CD4-positive, alpha-beta T cell (primary cell): ENCODE data around the gene NDE1. TPM values are rescaled to one million over a fixed set of nuclear protein-coding genes. Genes with fewer than 3 reads are reported as not detected.

ENCODE experiments used
- ATAC-seq: fragments of 200-7000 bp; cut with Tn5 transposase; one replicate; pipeline ENCODE4 v1.10.0; 2022; ENCODE audit warnings: mild to moderate bottlenecking; ENCODE audit not compliant: poor library complexity
- CTCF ChIA-PET: fragments of 350-600 bp; sonication (Branson Sonifier 250); formaldehyde crosslinking; loops from one replicate; lab custom pipeline; 2021; ENCODE audit warnings: antibody characterized with exemption, inconsistent platforms; lab: Charles Lee
- POLR2A ChIA-PET: fragments of 350-600 bp; sonication (Branson Sonifier 250); formaldehyde crosslinking; loops from one replicate; lab custom pipeline; 2021; ENCODE audit warnings: antibody characterized with exemption, inconsistent platforms; lab: Charles Lee
- DNase-seq, 14 experiments: peaks; one replicate each; pipeline ENCODE4 v3.0.0-alpha.2; 2013 to 2020; ENCODE audit warnings: mixed read lengths in 2 of 14
- H3K27ac ChIP-seq, 2 donors: one replicate each; pipeline versions ENCODE4 v1.5.1 to v1.7.0; 2013; ENCODE audit warnings: low read length in 2 of 2, low read depth in 1 of 2, mild to moderate bottlenecking in 1 of 2
- H3K27me3 ChIP-seq, 2 experiments: 1 replicate in 1 of 2; 2 replicates in 1 of 2; pipeline versions ENCODE4 v1.6.1 to v1.7.0; 2013; ENCODE audit warnings: low read length in 2 of 2, control low read depth in 1 of 2, mild to moderate bottlenecking in 1 of 2, moderate library complexity in 1 of 2; ENCODE audit not compliant: insufficient read depth in 2 of 2, control insufficient read depth in 1 of 2
- H3K36me3 ChIP-seq: one replicate; pipeline ENCODE4 v1.6.1; 2013; ENCODE audit warnings: low read length, control low read depth; ENCODE audit not compliant: insufficient read depth
- H3K4me1 ChIP-seq: one replicate; pipeline ENCODE4 v1.6.1; 2013; ENCODE audit warnings: low read length, control low read depth; ENCODE audit not compliant: insufficient read depth
- H3K4me3 ChIP-seq: one replicate; pipeline ENCODE4 v1.5.1; 2013; ENCODE audit warnings: mild to moderate bottlenecking, low read length, moderate library complexity
- H3K9me3 ChIP-seq, 2 experiments: 1 replicate in 1 of 2; 2 replicates in 1 of 2; pipeline versions ENCODE4 v1.6.1 to v1.7.0; 2013; ENCODE audit warnings: low read length in 2 of 2, mild to moderate bottlenecking in 2 of 2, control low read depth in 1 of 2, moderate library complexity in 1 of 2; ENCODE audit not compliant: control insufficient read depth in 1 of 2, insufficient read depth in 1 of 2
- H3K27ac Mint-ChIP-seq: one replicate; pipeline ENCODE4 v1.8.0; 2020; ENCODE audit warnings: mixed read lengths
- H3K27me3 Mint-ChIP-seq: one replicate; pipeline ENCODE4 v1.8.0; 2021; ENCODE audit warnings: mixed read lengths
- H3K36me3 Mint-ChIP-seq: one replicate; pipeline ENCODE4 v1.8.0; 2021; ENCODE audit warnings: low read depth, mixed read lengths
- H3K4me1 Mint-ChIP-seq: one replicate; pipeline ENCODE4 v1.8.0; 2021; ENCODE audit warnings: low read depth, mixed read lengths
- H3K4me3 Mint-ChIP-seq: one replicate; pipeline ENCODE4 v1.8.0; 2020; ENCODE audit warnings: mild to moderate bottlenecking, mixed read lengths
- H3K9me3 Mint-ChIP-seq: one replicate; pipeline ENCODE4 v1.8.0; 2020; ENCODE audit warnings: mixed read lengths
- CTCF ChIP-seq: fragments of 200-600 bp; IDR thresholded peaks from one replicate; pipeline ENCODE4 v1.8.0; 2022; ENCODE audit warnings: antibody characterized with exemption, mild to moderate bottlenecking
- intact Hi-C, 2 experiments: fragments of 100-400 bp; cut with DNase I in 1 of 2; cut with micrococcal nuclease in 1 of 2; formaldehyde crosslinking; loops; one replicate each; pipeline versions ENCODE4 v1.15.1 to v1.9.0; 2023 to 2025; cut with DNase I, micrococcal nuclease
- total RNA-seq, 174 experiments: library from RNA in 2 of 174; stranded (reverse) in 2 of 174; gene quantifications; one replicate each; pipeline ENCODE4 v1.2.3 and lab custom pipeline; 2021 to 2026

Gene NDE1
- total RNA-seq, 2 experiments from 2014 or later = 96.6 to 106 TPM

GRCh38 chr16:15658556-15658955 is 8.5 kb downstream of the NDE1 start:
- H3K4me3 Mint-ChIP-seq = peak overlapping the region; percentile 76
- Histone ChIP-seq H3K27ac (peak overlapping the region; percentile 40 to 49), H3K27me3 (no peaks in the 10 kb centered on the region), H3K4me1 (peaks cover 59% of the 10 kb centered on the region), H3K9me3 (no peaks in the 10 kb centered on the region), H3K4me3 (no peak overlapping the region), H3K36me3 (peaks cover 38% of the 10 kb centered on the region)
- ChIA-PET CTCF (interaction anchor here (0.9 to 1.4 kb wide), 2 partner anchors 16 to 23 kb away, joined by 5 read pairs; partner anchors contain the start of gene MARF1), POLR2A (interaction anchor here (1.1 to 4.5 kb wide), 4 partner anchors 11 to 19 kb away, joined by 3 to 28 read pairs (median 8); partner anchors contain the start of gene MARF1)
- no peaks in the 10 kb centered on the region for H3K27me3 Mint-ChIP-seq
- ATAC-seq (no peak), DNase-seq (no peak)
- H3K9me3 Mint-ChIP-seq = no peaks in the 10 kb centered on the region
- H3K27ac Mint-ChIP-seq = peak overlapping the region; percentile 90
- peaks cover 57% of the 10 kb centered on the region for H3K36me3 Mint-ChIP-seq
- intact Hi-C loops = no loop called here
- no peak for TF ChIP-seq CTCF
- H3K4me1 Mint-ChIP-seq = peaks cover 68% of the 10 kb centered on the region

GRCh38 chr16:15660203-15660601 is 10.2 kb downstream of the NDE1 start:
- TF ChIP-seq CTCF = no peak
- intact Hi-C loops = no loop called here
- H3K27me3 Mint-ChIP-seq = no peaks in the 10 kb centered on the region
- H3K4me1 Mint-ChIP-seq = peaks cover 61% of the 10 kb centered on the region
- peaks cover 43% of the 10 kb centered on the region for H3K36me3 ChIP-seq
- no peak overlapping the region for H3K4me3 ChIP-seq
- H3K27me3 ChIP-seq = no peaks in the 10 kb centered on the region
- peak overlapping the region; percentile 90 for H3K27ac Mint-ChIP-seq
- peaks cover 66% of the 10 kb centered on the region for H3K36me3 Mint-ChIP-seq
- no peak for ATAC-seq
- H3K4me3 Mint-ChIP-seq = no peak overlapping the region
- H3K9me3 ChIP-seq = no peaks in the 10 kb centered on the region
- CTCF ChIA-PET = interaction anchor here (0.5 to 3.1 kb wide), 2 partner anchors 17 to 1140 kb away, joined by 3 to 11 read pairs; partner anchors contain the start of gene MARF1
- H3K27ac ChIP-seq = no peak overlapping the region
- H3K4me1 ChIP-seq = peaks cover 48% of the 10 kb centered on the region
- H3K9me3 Mint-ChIP-seq = no peaks in the 10 kb centered on the region
- POLR2A ChIA-PET = interaction anchor here (4.5 kb wide), 1 partner anchor 17 kb away, joined by 28 read pairs; the partner anchor contains the start of gene MARF1
- no peak for DNase-seq

- H3K4me3 ChIP-seq = no peak overlapping the region
- H3K4me1 ChIP-seq = peaks cover 16% of the 10 kb centered on the region
- no peak overlapping the region for H3K4me3 Mint-ChIP-seq
- intact Hi-C loops = no loop called here
- no peaks in the 10 kb centered on the region for H3K27me3 ChIP-seq
- ATAC-seq (no peak), DNase-seq (no peak)
- H3K36me3 ChIP-seq = peaks cover 76% of the 10 kb centered on the region
- no peaks in the 10 kb centered on the region for H3K27me3 Mint-ChIP-seq
- peak overlapping the region in 1 of 2 donors; percentile 9 for H3K27ac ChIP-seq
- H3K9me3 Mint-ChIP-seq = no peaks in the 10 kb centered on the region
- H3K9me3 ChIP-seq = no peaks in the 10 kb centered on the region
- peaks cover 76% of the 10 kb centered on the region for H3K36me3 Mint-ChIP-seq
- ChIA-PET POLR2A (no interaction called here), CTCF (no interaction called here)
- TF ChIP-seq CTCF = no peak
- no peak overlapping the region for H3K27ac Mint-ChIP-seq
- peaks cover 23% of the 10 kb centered on the region for H3K4me1 Mint-ChIP-seq
Observed at GRCh38 chr16:15665107-15665506, 15.1 kb downstream of the NDE1 start.
